Measurements from ENCODE around the gene PYM1.
"Not testable (repeated sequence)": the region's sequence is repeated elsewhere in the genome, so short reads cannot be mapped to it uniquely, and the experiment has no call there.

The PYM1 gene

GRCh38 chr12:55875704-55876467 lies 51.8 kb downstream of the PYM1 start:
- no peak overlapping the region for H3K4me3 ChIP-seq
- H3K27me3 ChIP-seq, result no peaks in the 10 kb centered on the region
- TF ChIP-seq, protein P1, sequence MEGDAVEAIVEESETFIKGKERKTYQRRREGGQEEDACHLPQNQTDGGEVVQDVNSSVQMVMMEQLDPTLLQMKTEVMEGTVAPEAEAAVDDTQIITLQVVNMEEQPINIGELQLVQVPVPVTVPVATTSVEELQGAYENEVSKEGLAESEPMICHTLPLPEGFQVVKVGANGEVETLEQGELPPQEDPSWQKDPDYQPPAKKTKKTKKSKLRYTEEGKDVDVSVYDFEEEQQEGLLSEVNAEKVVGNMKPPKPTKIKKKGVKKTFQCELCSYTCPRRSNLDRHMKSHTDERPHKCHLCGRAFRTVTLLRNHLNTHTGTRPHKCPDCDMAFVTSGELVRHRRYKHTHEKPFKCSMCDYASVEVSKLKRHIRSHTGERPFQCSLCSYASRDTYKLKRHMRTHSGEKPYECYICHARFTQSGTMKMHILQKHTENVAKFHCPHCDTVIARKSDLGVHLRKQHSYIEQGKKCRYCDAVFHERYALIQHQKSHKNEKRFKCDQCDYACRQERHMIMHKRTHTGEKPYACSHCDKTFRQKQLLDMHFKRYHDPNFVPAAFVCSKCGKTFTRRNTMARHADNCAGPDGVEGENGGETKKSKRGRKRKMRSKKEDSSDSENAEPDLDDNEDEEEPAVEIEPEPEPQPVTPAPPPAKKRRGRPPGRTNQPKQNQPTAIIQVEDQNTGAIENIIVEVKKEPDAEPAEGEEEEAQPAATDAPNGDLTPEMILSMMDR (IDR thresholded peaks at IDR 0.05), result no peak
- intact Hi-C loops (cut with DNase I; ENCODE audit: low total_unique reads), result no loop called here
- H3K27ac ChIP-seq, result no peak overlapping the region
- DNase-seq, result no peak
- H3K36me3 ChIP-seq, result no peaks in the 10 kb centered on the region
- no peaks in the 10 kb centered on the region for H3K4me1 ChIP-seq
- peaks cover 0 to 10% (median 7%) of the 10 kb centered on the region in 3 donors for H3K9me3 ChIP-seq

DNA sequence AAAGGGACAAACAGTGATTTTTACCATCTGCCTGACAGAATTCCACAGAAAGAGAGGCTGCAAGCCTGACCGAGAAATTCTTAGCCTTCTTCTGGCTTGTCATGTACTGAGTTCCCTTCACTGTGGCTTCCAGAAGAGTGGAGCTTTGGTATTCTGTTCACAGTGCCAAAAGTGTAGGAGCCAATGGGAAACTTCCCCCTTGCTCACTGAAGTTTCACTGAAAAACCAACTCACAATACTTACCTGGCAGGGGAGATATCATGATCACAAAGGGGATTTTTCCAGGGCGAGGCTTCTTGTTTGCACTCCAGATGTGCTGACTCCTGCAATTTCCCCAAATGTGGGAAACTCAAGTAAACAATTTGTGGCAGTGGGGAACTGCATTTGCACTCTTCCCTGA lies 53.3 kb downstream of the PYM1 start:
- Histone ChIP-seq H3K27me3 (no peaks in the 10 kb centered on the region), H3K27ac (no peak overlapping the region), H3K4me1 (no peaks in the 10 kb centered on the region), H3K9me3 (peaks cover 0 to 10% (median 7%) of the 10 kb centered on the region in 3 donors), H3K4me3 (no peak overlapping the region), H3K36me3 (no peaks in the 10 kb centered on the region)
- TF ChIP-seq, protein P1 (IDR thresholded peaks at IDR 0.05), result no peak
- DNase-seq, result no peak
- intact Hi-C loops (cut with DNase I; ENCODE audit: low total_unique reads), result no loop called here

DNA sequence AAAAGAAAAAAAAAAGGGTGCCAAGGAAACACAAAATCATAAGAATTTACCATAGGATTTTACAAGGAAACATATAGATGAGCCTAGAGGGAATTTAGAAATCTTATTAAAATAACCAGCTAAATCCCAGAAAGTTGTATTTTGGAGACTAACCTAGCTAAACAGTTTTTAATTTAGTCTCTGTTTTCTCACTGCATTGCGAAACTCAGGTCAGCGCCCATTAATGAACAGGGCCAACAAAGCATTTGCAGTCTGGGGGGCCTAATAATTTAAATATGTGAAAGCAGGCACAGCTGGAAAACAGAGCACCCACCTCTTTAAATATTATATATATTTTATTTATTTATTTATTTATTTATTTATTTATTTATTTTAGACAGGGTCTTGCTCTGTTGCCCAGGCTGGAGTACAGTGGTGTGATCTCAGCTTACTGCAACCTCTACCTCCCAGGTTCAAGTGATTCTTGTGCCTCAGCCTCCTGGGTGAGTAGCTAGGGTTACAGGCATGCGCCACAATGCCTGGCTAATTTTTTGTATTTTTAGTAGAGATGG lies 61.2 kb downstream of the PYM1 start:
- H3K4me3 ChIP-seq; H3K36me3 ChIP-seq; H3K27ac ChIP-seq; H3K27me3 ChIP-seq; DNase-seq; H3K4me1 ChIP-seq; intact Hi-C loops (cut with DNase I; ENCODE audit: low total_unique reads): not testable (repeated sequence)
- H3K9me3 ChIP-seq, result peaks cover 0 to 15% (median 3%) of the 10 kb centered on the region in 3 donors

DNA sequence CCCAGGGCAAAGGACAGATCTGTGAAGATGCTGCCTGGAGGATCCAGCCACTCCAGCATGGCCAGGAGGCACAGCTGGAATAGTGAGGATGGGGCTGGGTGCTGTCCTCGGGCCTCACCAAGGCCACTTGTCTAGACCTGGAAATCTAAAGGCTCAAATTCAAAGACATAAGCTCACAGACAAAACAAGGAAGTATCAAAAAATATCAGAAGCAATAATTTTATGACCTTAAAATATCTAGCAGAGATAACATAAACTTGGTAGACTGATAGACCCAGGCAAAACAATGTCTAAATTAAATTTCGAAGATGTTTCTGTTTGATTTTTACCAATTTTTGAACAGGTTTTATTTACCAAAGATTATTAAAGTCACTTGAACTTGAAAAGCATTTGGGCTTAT lies 62.4 kb downstream of the PYM1 start:
- Histone ChIP-seq H3K9me3 (peaks cover 0 to 15% (median 3%) of the 10 kb centered on the region in 3 donors), H3K4me3 (no peak overlapping the region), H3K4me1 (no peaks in the 10 kb centered on the region), H3K27me3 (no peaks in the 10 kb centered on the region), H3K36me3 (peaks cover 0 to 4% (median 0%) of the 10 kb centered on the region in 3 donors), H3K27ac (no peak overlapping the region)
- no peak for DNase-seq
- intact Hi-C loops (cut with DNase I; ENCODE audit: low total_unique reads), result no loop called here
- TF ChIP-seq, protein P1 (IDR thresholded peaks at IDR 0.05), result no peak

DNA sequence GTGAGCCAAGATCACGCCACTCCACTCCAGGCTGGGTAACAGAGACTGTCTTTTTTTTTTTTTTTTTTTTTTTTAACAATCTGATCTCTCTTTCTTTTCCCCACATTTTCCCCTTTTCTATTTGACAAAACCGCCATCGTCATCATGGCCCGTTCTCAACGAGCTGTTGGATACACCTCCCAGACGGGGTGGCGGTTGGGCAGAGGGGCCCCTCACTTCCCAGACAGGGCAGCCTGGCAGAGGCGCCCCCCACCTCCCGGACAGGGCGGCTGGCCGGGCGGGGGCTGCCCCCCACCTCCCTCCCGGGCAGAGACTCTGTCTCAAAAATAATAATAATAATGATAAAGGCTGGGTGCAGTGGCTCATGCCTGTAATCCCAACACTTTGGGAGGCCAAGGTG lies 64.8 kb downstream of the PYM1 start:
- H3K27me3 ChIP-seq; H3K27ac ChIP-seq; H3K4me3 ChIP-seq; intact Hi-C loops (cut with DNase I; ENCODE audit: low total_unique reads); H3K36me3 ChIP-seq; H3K4me1 ChIP-seq; DNase-seq: not testable (repeated sequence)
- peaks cover 0 to 15% (median 3%) of the 10 kb centered on the region in 3 donors for H3K9me3 ChIP-seq

DNA sequence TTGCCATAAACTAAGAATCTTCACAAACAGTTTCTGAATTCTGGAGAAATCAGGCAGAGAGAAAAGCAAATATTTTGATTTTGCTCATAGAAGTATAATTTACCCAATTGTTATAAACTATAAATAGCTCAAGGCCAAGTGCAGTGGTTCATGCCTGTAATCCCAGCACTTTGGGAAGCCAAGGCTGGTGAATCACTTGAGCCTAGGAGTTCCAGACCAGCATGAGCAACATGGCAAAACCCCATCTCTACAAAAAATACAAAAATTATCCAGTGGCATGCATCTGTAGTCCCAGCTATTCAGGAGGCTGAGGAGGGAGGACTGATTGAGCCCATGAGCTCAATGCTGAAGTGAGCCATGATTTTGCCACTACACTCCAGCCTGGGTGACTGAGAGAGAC lies 65.4 kb downstream of the PYM1 start:
- H3K27me3 ChIP-seq, result no peaks in the 10 kb centered on the region
- TF ChIP-seq, protein P1 (IDR thresholded peaks at IDR 0.05), result no peak
- no peak overlapping the region for H3K27ac ChIP-seq
- DNase-seq, result no peak
- H3K36me3 ChIP-seq, result peaks cover 0 to 4% (median 0%) of the 10 kb centered on the region in 3 donors
- H3K4me3 ChIP-seq, result no peak overlapping the region
- peaks cover 0 to 15% (median 3%) of the 10 kb centered on the region in 3 donors for H3K9me3 ChIP-seq
- intact Hi-C loops (cut with DNase I; ENCODE audit: low total_unique reads), result no loop called here
- H3K4me1 ChIP-seq, result no peaks in the 10 kb centered on the region

Measured in tibial artery (tissue), 4 donors.